NCI-H1694 treated with DMSO at 0.1 percent for 48 hours (cell line): ENCODE data around the gene PLEKHG5.

Source experiments
- DNase-seq: peaks from one replicate; lab custom pipeline; 2025; lab: John Stamatoyannopoulos, UW

Gene PLEKHG5

GRCh38 chr1:6491480-6491962, at the start of gene PLEKHG5:
Gene PLEKHG5 (minus strand): TSS chr1:6491667. CDS start chr1:6477571, 14,096 bp downstream.
- DNase-seq, result no peak

GRCh38 chr1:6538956-6539355, 47.5 kb upstream of the PLEKHG5 start:
- DNase-seq, result no peak

GRCh38 chr1:6536291-6536690, 44.8 kb upstream of the PLEKHG5 start:
- no peak for DNase-seq

GRCh38 chr1:6535214-6535613, 43.7 kb upstream of the PLEKHG5 start:
- DNase-seq, result no peak

- DNase-seq, result no peak
These were observed 42.9 kb upstream of the PLEKHG5 start for GRCh38 chr1:6534248-6534822.

GRCh38 chr1:6531996-6532395, 40.5 kb upstream of the PLEKHG5 start:
- no peak for DNase-seq

GRCh38 chr1:6530504-6531160, 39.2 kb upstream of the PLEKHG5 start:
- DNase-seq, result no peak

- no peak for DNase-seq
These were observed 37.0 kb upstream of the PLEKHG5 start for GRCh38 chr1:6528492-6528891.

- no peak for DNase-seq
These were observed 34.8 kb upstream of the PLEKHG5 start for GRCh38 chr1:6526316-6526715.

GRCh38 chr1:6523566-6523965, 32.1 kb upstream of the PLEKHG5 start:
- no peak for DNase-seq

GRCh38 chr1:6521536-6521935, 30.1 kb upstream of the PLEKHG5 start:
- no peak for DNase-seq

GRCh38 chr1:6519935-6520671, 28.6 kb upstream of the PLEKHG5 start:
- DNase-seq, result no peak

GRCh38 chr1:6519491-6519934, 28.0 kb upstream of the PLEKHG5 start:
- DNase-seq, result no peak

GRCh38 chr1:6517435-6517851, 26.0 kb upstream of the PLEKHG5 start:
- DNase-seq, result no peak

- DNase-seq, result no peak
These were observed 24.3 kb upstream of the PLEKHG5 start for GRCh38 chr1:6515771-6516170.

- no peak for DNase-seq
These were observed 21.9 kb upstream of the PLEKHG5 start for GRCh38 chr1:6513320-6513801.

GRCh38 chr1:6512908-6513280, 21.4 kb upstream of the PLEKHG5 start:
- DNase-seq, result no peak

GRCh38 chr1:6512245-6512907, 20.9 kb upstream of the PLEKHG5 start:
- no peak for DNase-seq

GRCh38 chr1:6511561-6512244, 20.2 kb upstream of the PLEKHG5 start:
- DNase-seq, result no peak

GRCh38 chr1:6511056-6511455, 19.6 kb upstream of the PLEKHG5 start:
- DNase-seq, result no peak

GRCh38 chr1:6510493-6510892, 19.0 kb upstream of the PLEKHG5 start:
- DNase-seq, result no peak

- no peak for DNase-seq
These were observed 18.4 kb upstream of the PLEKHG5 start for GRCh38 chr1:6509919-6510291.
